Breast epithelium (tissue), 3 donors: Measurements from ENCODE around the gene CIDEB.

ENCODE experiments used
- POLR2A ChIP-seq: fragments of 450-650 bp; IDR thresholded peaks from one replicate; pipeline ENCODE4 v1.6.1; 2016; ENCODE audit warnings: antibody characterized with exemption, mild to moderate bottlenecking, moderate library complexity
- POLR2AphosphoS5 ChIP-seq, 3 donors: sonication (generic); formaldehyde crosslinking; IDR thresholded peaks; one replicate each; pipeline ENCODE4 v1.6.1; 2017; ENCODE audit warnings: antibody characterized with exemption in 3 of 3
- TF ChIP-seq, protein P1 (sequence below), 3 donors: fragments of 450-650 bp; IDR thresholded peaks; one replicate each; pipeline ENCODE4 v1.5.1; 2016 to 2017; ENCODE audit warnings: antibody characterized with exemption in 3 of 3, mild to moderate bottlenecking in 3 of 3, moderate library complexity in 3 of 3

DNA sequence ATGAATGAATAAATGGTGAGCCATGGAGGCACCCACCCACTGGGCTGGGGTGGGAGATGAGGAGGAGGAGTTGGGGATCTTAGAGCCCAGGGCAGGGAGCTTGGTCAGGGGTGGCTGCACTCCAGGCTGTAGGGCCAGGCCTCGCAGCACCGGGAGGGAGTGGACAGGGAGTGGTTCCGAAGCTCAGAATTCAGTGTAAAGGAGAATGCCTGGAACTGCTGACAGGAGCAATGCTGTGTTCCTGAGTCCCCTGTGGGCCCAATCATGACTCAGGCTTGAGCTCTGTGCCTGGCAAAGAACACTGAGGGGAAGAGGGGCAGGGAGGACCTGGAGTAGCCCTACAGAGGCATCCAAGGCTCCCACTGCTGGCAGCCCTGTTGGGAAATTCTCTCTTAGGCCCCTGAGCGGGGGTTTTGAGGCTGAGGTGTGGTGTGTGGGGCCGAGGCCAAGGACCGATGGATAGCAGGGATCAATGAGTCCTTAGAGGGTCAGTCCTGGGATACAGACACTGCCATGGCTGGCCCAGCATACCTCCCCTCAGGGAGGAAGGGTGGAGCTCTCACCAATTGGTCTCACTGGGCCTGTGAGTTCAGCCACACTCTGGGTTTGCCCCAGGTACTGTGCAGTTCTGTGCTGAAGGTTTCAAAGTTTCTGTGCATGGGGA lies 26.8 kb downstream of the CIDEB start:
- TF ChIP-seq, protein P1, sequence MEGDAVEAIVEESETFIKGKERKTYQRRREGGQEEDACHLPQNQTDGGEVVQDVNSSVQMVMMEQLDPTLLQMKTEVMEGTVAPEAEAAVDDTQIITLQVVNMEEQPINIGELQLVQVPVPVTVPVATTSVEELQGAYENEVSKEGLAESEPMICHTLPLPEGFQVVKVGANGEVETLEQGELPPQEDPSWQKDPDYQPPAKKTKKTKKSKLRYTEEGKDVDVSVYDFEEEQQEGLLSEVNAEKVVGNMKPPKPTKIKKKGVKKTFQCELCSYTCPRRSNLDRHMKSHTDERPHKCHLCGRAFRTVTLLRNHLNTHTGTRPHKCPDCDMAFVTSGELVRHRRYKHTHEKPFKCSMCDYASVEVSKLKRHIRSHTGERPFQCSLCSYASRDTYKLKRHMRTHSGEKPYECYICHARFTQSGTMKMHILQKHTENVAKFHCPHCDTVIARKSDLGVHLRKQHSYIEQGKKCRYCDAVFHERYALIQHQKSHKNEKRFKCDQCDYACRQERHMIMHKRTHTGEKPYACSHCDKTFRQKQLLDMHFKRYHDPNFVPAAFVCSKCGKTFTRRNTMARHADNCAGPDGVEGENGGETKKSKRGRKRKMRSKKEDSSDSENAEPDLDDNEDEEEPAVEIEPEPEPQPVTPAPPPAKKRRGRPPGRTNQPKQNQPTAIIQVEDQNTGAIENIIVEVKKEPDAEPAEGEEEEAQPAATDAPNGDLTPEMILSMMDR (IDR thresholded peaks at IDR 0.05) = no peak
- TF ChIP-seq POLR2A = no peak
- TF ChIP-seq POLR2AphosphoS5 (IDR thresholded peaks at IDR 0.05) = no peak
